ENCODE results near the gene LEP. TPM values are rescaled to one million over a fixed set of nuclear protein-coding genes. Genes with fewer than 3 reads are reported as not detected.
A peak's percentile ranks its signal among the peaks of the same experiment; 100 is the strongest.

LEP gene
- total RNA-seq, 1 experiment from 2014 or later, result not detected

DNA sequence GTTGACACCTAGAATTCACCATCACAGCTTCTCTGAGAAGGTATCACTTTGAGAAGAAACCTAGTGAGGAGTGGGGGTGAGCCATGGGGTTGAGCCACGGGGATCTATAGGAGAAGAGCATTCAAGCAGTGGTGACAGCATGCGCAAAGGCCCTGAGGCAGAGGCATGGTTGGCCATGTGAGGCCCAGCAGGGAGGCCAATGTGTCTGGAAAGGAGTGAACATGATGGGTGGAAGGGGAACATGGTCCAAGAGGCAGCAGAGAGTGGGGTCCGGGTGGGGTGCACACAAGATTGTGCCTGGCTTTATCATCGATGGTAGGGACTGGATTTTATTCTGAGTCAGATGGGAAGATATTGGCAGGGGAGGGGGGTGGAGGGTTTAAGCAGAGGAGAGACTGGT lies 36.0 kb upstream of the LEP start:
- H3K4me3 Mint-ChIP-seq, result no peak overlapping the region
- Histone ChIP-seq H4K91ac (ENCODE audit: insufficient read length, low read depth, low read length) (no peak overlapping the region), H3K4me2 (ENCODE audit: insufficient read depth, insufficient read length, low read length) (no peak overlapping the region), H3K4me1 (ENCODE audit: insufficient read depth, low read length) (0 out of 2 replicates have a peak, but pooled peaks cover 4% of the 10 kb centered on the region), H3K14ac (ENCODE audit: insufficient read depth, low read length) (no peak overlapping the region), H3K9ac (ENCODE audit: extremely low read depth, insufficient read length, low read length) (no peak overlapping the region), H2AFZ (ENCODE audit: low read length) (no peak overlapping the region), H3K23ac (ENCODE audit: insufficient read length, low read depth, low read length) (no peak overlapping the region), H3K4ac (ENCODE audit: low read depth, low read length) (no peak overlapping the region), H3K27ac (ENCODE audit: insufficient read length, low read depth, low read length) (no peak overlapping the region), H3K27me3 (ENCODE audit: insufficient read depth, low read length) (peaks cover 15% of the 10 kb centered on the region), H2BK15ac (ENCODE audit: low read depth, low read length) (no peak overlapping the region), H2BK5ac (ENCODE audit: insufficient read length, low read length) (no peak overlapping the region), H3K56ac (ENCODE audit: insufficient read length, low read depth, low read length) (no peak overlapping the region), H3K23me2 (ENCODE audit: insufficient read length, low read depth, low read length, poor library complexity, severe bottlenecking) (peaks cover 5% of the 10 kb centered on the region), H2BK120ac (ENCODE audit: low read depth, low read length, poor library complexity, severe bottlenecking) (no peak overlapping the region), H3K18ac (ENCODE audit: insufficient read length, low read depth, low read length) (no peak overlapping the region), H2BK12ac (ENCODE audit: insufficient read length, low read depth, low read length) (no peak overlapping the region), H4K5ac (ENCODE audit: insufficient read length, low read depth, low read length) (no peak overlapping the region), H3K79me2 (ENCODE audit: insufficient read depth, low read length) (no peaks in the 10 kb centered on the region), H4K8ac (replicated peaks; ENCODE audit: insufficient read length, low read depth, low read length) (no peak overlapping the region), H3T11ph (ENCODE audit: low read length) (no peak overlapping the region), H2AK5ac (ENCODE audit: insufficient read length, low read length) (no peak overlapping the region), H3K9me3 (ENCODE audit: control insufficient read depth, low read depth, low read length) (no peaks in the 10 kb centered on the region), H2BK20ac (ENCODE audit: low read depth, low read length, poor library complexity, severe bottlenecking) (no peak overlapping the region), H4K20me1 (ENCODE audit: control insufficient read depth, insufficient read depth, insufficient read length) (no peaks in the 10 kb centered on the region), H3K79me1 (ENCODE audit: insufficient read depth, low read depth, low read length, poor library complexity, severe bottlenecking) (no peaks in the 10 kb centered on the region)
- TF ChIP-seq CTCF (conservative IDR thresholded peaks at IDR 0.05), result no peak
- no CpG with 5 or more reads among the region's 4 CpGs for WGBS (ENCODE audit: extremely low coverage, insufficient read length, low lambda C conversion rate)
- DNase-seq, result peak; percentile 8
- peaks cover 2 to 4% of the 10 kb centered on the region in 2 experiments; a peak in 4 of 5 replicates for H3K9me3 Mint-ChIP-seq
- no peaks in the 10 kb centered on the region for H3K36me3 Mint-ChIP-seq (ENCODE audit: insufficient read depth in 1 of 3, low read depth in 3 of 3)
- H3K27me3 Mint-ChIP-seq (ENCODE audit: low read depth), result peaks cover 74% of the 10 kb centered on the region
- peak overlapping the region in 1 of 3 experiments; percentile 36; a peak in 1 of 7 replicates for H3K27ac Mint-ChIP-seq
- H3K4me1 Mint-ChIP-seq, result peaks cover 22 to 33% of the 10 kb centered on the region in 2 experiments

Data from H9 (cell line).